ENCODE data around the gene MZT1. TPM values are rescaled to one million over a fixed set of nuclear protein-coding genes. Genes with fewer than 3 reads are reported as not detected.

Gene MZT1
- total and polyA plus RNA-seq, 12 donors, result 4.9 to 11.3 (median 8.2) TPM

- no peak for DNase-seq
- H3K4me1 ChIP-seq (replicated peaks in 1 of 2), result no peaks in the 10 kb centered on the region
- no peaks in the 10 kb centered on the region for H3K27me3 ChIP-seq
- H3K36me3 ChIP-seq (replicated peaks in 1 of 2), result peaks cover 0 to 20% of the 10 kb centered on the region in 2 donors
- TF ChIP-seq CTCF (IDR thresholded peaks at IDR 0.05) (no peak), POLR2A (IDR thresholded peaks at IDR 0.05) (no peak)
- H3K9me3 ChIP-seq (replicated peaks in 1 of 3), result no peaks in the 10 kb centered on the region
- no peak overlapping the region for H3K27ac ChIP-seq
- 71 to 93% (median 84%) methylated on average over 1 of the region's 1 CpG for WGBS, 4 donors
- intact Hi-C loops (cut with DNase I), result no loop called here
- no peak overlapping the region for H3K4me3 ChIP-seq
These were observed 17.8 kb upstream of the MZT1 start for GRCh38 chr13:72745260-72745659.

GRCh38 chr13:72740015-72740414, 12.6 kb upstream of the MZT1 start:
- H3K9me3 ChIP-seq (replicated peaks in 1 of 3), result no peaks in the 10 kb centered on the region
- no peaks in the 10 kb centered on the region for H3K27me3 ChIP-seq
- no peaks in the 10 kb centered on the region for H3K4me1 ChIP-seq (replicated peaks in 1 of 2)
- DNase-seq, result no peak
- H3K36me3 ChIP-seq (replicated peaks in 1 of 2), result no peaks in the 10 kb centered on the region
- no peak overlapping the region for H3K4me3 ChIP-seq
- intact Hi-C loops (cut with DNase I), result no loop called here
- TF ChIP-seq CTCF (IDR thresholded peaks at IDR 0.05) (no peak), POLR2A (IDR thresholded peaks at IDR 0.05) (no peak)
- WGBS, 4 donors, result 76 to 87% (median 82%) methylated on average over 1 of the region's 1 CpG
- H3K27ac ChIP-seq, result no peak overlapping the region

- Histone ChIP-seq H3K9me3 (replicated peaks in 1 of 3) (no peaks in the 10 kb centered on the region), H3K4me1 (replicated peaks in 1 of 2) (no peaks in the 10 kb centered on the region), H3K4me3 (no peak overlapping the region), H3K27ac (no peak overlapping the region), H3K27me3 (no peaks in the 10 kb centered on the region), H3K36me3 (replicated peaks in 1 of 2) (no peaks in the 10 kb centered on the region)
- WGBS, 4 donors, result 92 to 95% (median 94%) methylated on average over 3 of the region's 3 CpGs
- TF ChIP-seq POLR2A (IDR thresholded peaks at IDR 0.05) (no peak), CTCF (IDR thresholded peaks at IDR 0.05) (no peak)
- no peak for DNase-seq
- intact Hi-C loops (cut with DNase I), result no loop called here
These were observed 9.6 kb upstream of the MZT1 start for GRCh38 chr13:72737033-72737432.

GRCh38 chr13:72728290-72728605, 819 bp upstream of the MZT1 start:
- no peak for DNase-seq
- Histone ChIP-seq H3K4me1 (replicated peaks in 1 of 2) (peaks cover 0 to 34% of the 10 kb centered on the region in 2 donors), H3K27me3 (no peaks in the 10 kb centered on the region), H3K4me3 (peak overlapping the region in 3 of 4 donors; percentile 68 to 92 (median 78)), H3K9me3 (replicated peaks in 1 of 3) (no peaks in the 10 kb centered on the region), H3K36me3 (replicated peaks in 1 of 2) (no peaks in the 10 kb centered on the region), H3K27ac (peak overlapping the region in 1 of 5 donors; percentile 62)
- 6 to 14% (median 10%) methylated on average over 3 of the region's 3 CpGs for WGBS, 4 donors
- intact Hi-C loops (cut with DNase I), result no loop called here
- TF ChIP-seq POLR2A (IDR thresholded peaks at IDR 0.05) (no peak), CTCF (IDR thresholded peaks at IDR 0.05) (no peak)
